GM19452 (cell line): ENCODE data around the gene DPH1.
A peak's percentile ranks its signal among the peaks of the same experiment; 100 is the strongest.

Experiments used
- ATAC-seq: cut with Tn5 transposase; IDR thresholded peaks from one replicate; pipeline ENCODE4 v1.9.1; 2021; ENCODE audit not compliant: unreplicated experiment

Gene DPH1

GRCh38 chr17:2027528-2028233 lies 2.3 kb upstream of the DPH1 start:
- no peak for ATAC-seq

- ATAC-seq = no peak
These were observed 1.7 kb upstream of the DPH1 start for GRCh38 chr17:2028234-2028614.

- no peak for ATAC-seq
These were observed 1.2 kb upstream of the DPH1 start for GRCh38 chr17:2028737-2029136.

GRCh38 chr17:2030779-2031163 lies 818 bp downstream of the DPH1 start:
- no peak for ATAC-seq

- no peak for ATAC-seq
These were observed 3.2 kb downstream of the DPH1 start for GRCh38 chr17:2033153-2033552.

GRCh38 chr17:2034157-2034556 lies 4.2 kb downstream of the DPH1 start:
- no peak for ATAC-seq

GRCh38 chr17:2034806-2035540 lies 5.0 kb downstream of the DPH1 start:
- ATAC-seq = no peak

GRCh38 chr17:2035541-2036488 lies 5.9 kb downstream of the DPH1 start:
- no peak for ATAC-seq

- ATAC-seq = no peak
These were observed 7.2 kb downstream of the DPH1 start for GRCh38 chr17:2037155-2037554.

GRCh38 chr17:2040219-2040827 lies 10.4 kb downstream of the DPH1 start:
- no peak for ATAC-seq

GRCh38 chr17:2040942-2041560 lies 11.1 kb downstream of the DPH1 start:
- ATAC-seq = no peak

GRCh38 chr17:2041561-2042389 lies 11.8 kb downstream of the DPH1 start, which contains the start of gene OVCA2:
OVCA2 (plus strand) TSS chr17:2042022; CDS start chr17:2042048, 26 bp downstream.
- ATAC-seq = peak; percentile 92

- no peak for ATAC-seq
These were observed 12.5 kb downstream of the DPH1 start for GRCh38 chr17:2042390-2042847.

- no peak for ATAC-seq
These were observed 13.0 kb downstream of the DPH1 start for GRCh38 chr17:2042933-2043332.

GRCh38 chr17:2043785-2044184 lies 13.8 kb downstream of the DPH1 start:
- ATAC-seq = no peak

- no peak for ATAC-seq
These were observed 14.4 kb downstream of the DPH1 start for GRCh38 chr17:2044263-2044894.

- ATAC-seq = no peak
These were observed 17.6 kb downstream of the DPH1 start for GRCh38 chr17:2047590-2047989.

- ATAC-seq = no peak
These were observed 18.9 kb downstream of the DPH1 start for GRCh38 chr17:2048805-2049204.
